Measurements from ENCODE around the gene KDM3B. TPM values are rescaled to one million over a fixed set of nuclear protein-coding genes. Genes with fewer than 3 reads are reported as not detected.
A peak's percentile ranks its signal among the peaks of the same experiment; 100 is the strongest.

The KDM3B gene
- total and polyA plus RNA-seq, 12 donors, result 23.2 to 68.4 (median 49.4) TPM

DNA sequence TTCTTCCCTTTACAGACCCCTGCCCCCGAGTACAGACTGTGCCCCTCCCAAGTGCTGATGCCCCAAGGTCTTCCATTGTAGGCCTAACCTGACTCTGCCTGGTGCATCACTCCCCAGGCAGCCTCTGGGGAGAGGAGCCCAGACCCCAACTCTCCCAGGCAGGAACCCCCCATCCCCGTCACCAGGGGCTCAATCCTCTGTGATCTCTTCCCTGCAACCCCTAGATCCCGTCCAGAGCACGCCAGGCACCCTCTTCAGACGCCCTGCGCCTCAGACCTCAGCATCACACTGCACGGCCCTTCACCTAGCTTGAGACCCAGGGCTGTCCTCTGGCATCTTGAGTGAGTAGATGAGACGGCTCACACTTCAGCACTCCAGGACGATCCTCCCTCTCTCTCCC lies 106.4 kb downstream of the KDM3B start:
- WGBS, 4 donors, result 71 to 87% (median 77%) methylated on average over 8 to 9 of the region's 9 CpGs
- Histone ChIP-seq H3K4me1 (replicated peaks in 1 of 2) (peaks cover 0 to 17% of the 10 kb centered on the region in 2 donors), H3K9me3 (replicated peaks in 1 of 3) (no peaks in the 10 kb centered on the region), H3K27ac (no peak overlapping the region), H3K27me3 (no peaks in the 10 kb centered on the region), H3K36me3 (replicated peaks in 1 of 2) (no peaks in the 10 kb centered on the region), H3K4me3 (no peak overlapping the region)
- no peak for TF ChIP-seq POLR2A (IDR thresholded peaks at IDR 0.05)
- no peak for DNase-seq
- intact Hi-C loops (cut with DNase I), result loop anchor here in 1 of 2 donors (5.0 kb wide), 2 partner anchors 43 to 83 kb away; partner anchors contain the start of gene ETF1

DNA sequence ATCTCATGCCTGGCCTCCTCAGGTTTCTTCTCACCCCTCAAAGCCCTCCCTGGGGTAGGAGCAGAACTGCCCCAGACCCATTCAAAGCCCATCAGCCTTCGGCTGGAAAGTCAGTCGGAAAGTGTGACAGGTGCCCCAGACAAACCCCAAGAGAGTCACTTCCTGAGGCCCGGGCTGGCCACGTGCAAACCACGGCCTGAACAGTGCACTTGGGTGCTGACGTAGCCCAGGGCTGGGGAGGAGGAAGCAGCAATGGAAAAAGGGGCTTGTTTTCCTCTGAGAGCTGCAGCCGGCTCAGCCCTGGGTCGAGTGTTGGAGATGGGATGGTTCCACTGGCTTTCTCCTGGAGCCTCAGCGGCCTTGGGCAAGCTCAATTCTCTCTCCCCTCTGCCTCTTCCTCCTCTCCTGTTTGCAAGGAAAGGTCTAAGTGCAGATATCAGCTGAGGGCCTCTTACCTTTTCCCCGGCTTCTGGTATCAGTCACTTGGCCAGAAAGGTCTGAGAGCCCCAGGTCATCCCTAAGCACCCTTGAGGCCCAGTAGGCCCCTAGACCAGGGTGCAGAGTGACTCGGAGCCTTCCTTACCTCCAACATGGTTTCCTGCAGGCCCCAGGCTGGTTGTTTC lies 106.9 kb downstream of the KDM3B start:
- no peaks in the 10 kb centered on the region for H3K36me3 ChIP-seq (replicated peaks in 1 of 2)
- TF ChIP-seq, protein P1, sequence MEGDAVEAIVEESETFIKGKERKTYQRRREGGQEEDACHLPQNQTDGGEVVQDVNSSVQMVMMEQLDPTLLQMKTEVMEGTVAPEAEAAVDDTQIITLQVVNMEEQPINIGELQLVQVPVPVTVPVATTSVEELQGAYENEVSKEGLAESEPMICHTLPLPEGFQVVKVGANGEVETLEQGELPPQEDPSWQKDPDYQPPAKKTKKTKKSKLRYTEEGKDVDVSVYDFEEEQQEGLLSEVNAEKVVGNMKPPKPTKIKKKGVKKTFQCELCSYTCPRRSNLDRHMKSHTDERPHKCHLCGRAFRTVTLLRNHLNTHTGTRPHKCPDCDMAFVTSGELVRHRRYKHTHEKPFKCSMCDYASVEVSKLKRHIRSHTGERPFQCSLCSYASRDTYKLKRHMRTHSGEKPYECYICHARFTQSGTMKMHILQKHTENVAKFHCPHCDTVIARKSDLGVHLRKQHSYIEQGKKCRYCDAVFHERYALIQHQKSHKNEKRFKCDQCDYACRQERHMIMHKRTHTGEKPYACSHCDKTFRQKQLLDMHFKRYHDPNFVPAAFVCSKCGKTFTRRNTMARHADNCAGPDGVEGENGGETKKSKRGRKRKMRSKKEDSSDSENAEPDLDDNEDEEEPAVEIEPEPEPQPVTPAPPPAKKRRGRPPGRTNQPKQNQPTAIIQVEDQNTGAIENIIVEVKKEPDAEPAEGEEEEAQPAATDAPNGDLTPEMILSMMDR (IDR thresholded peaks at IDR 0.05), result no peak
- TF ChIP-seq POLR2A (IDR thresholded peaks at IDR 0.05), result no peak
- H3K27me3 ChIP-seq, result no peaks in the 10 kb centered on the region
- 74 to 90% (median 80%) methylated on average over 6 to 11 of the region's 11 CpGs for WGBS, 4 donors
- H3K9me3 ChIP-seq (replicated peaks in 1 of 3), result no peaks in the 10 kb centered on the region
- no peak overlapping the region for H3K27ac ChIP-seq
- no peak overlapping the region for H3K4me3 ChIP-seq
- peaks cover 0 to 17% of the 10 kb centered on the region in 2 donors for H3K4me1 ChIP-seq (replicated peaks in 1 of 2)
- peak in 4 of 7 donors; percentile 39 to 57 (median 46) for DNase-seq
- intact Hi-C loops (cut with DNase I), result loop anchor here in 1 of 2 donors (5.0 kb wide), 2 partner anchors 43 to 83 kb away; partner anchors contain the start of gene ETF1

- TF ChIP-seq, protein P1 (IDR thresholded peaks at IDR 0.05), result no peak
- no peak for TF ChIP-seq POLR2A (IDR thresholded peaks at IDR 0.05)
- intact Hi-C loops (cut with DNase I), result no loop called here
These were observed 107.7 kb downstream of the KDM3B start for GRCh38 chr5:138460032-138460693.

DNA sequence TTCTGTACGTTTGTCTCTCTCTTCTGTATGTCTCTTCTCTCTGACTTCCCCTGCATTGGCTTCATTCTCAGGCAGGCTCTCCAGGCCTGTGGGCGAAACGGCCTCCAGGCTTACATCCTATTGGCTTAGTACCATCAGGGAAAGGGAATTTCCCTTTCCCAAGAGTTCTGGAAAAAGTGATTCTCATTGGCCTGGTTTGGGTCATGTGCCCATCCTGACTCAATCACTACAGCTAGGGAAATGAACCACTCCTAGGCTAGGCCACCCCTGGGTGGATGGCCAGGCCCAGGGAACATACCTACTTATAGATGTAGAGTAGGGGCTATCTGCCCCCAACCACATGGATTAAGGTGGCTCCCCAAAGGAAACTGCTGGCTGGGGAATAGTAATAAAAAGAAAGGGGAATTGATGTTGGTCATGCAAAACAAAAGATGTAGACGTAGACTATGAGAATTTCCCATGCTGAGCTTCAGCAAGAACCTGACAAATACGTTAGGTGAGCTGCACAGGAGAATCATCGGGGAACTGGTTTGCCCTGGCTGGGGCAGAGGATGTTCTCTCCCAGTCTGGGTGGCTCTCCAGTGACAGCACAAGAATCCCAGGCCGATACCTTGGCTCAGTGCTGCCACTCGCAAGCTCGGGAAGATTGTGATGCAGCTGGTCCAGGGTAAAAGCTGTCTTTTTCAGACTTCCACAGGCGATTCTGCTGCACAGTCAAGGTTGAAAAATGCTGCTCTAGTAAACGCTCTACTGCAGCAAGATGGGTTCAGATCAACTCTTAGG lies 109.0 kb downstream of the KDM3B start:
- DNase-seq, result peak in 5 of 7 donors; percentile 30 to 61 (median 59)
- WGBS, 4 donors, result 71 to 80% (median 78%) methylated on average over 10 to 11 of the region's 11 CpGs
- Histone ChIP-seq H3K9me3 (replicated peaks in 1 of 3) (no peaks in the 10 kb centered on the region), H3K4me1 (replicated peaks in 1 of 2) (peaks cover 4 to 17% of the 10 kb centered on the region in 2 donors), H3K36me3 (replicated peaks in 1 of 2) (no peaks in the 10 kb centered on the region), H3K27ac (peak overlapping the region in 1 of 5 donors; percentile 25), H3K27me3 (no peaks in the 10 kb centered on the region), H3K4me3 (no peak overlapping the region)
- intact Hi-C loops (cut with DNase I), result no loop called here
- no peak for TF ChIP-seq POLR2A (IDR thresholded peaks at IDR 0.05)
- TF ChIP-seq, protein P1 (IDR thresholded peaks at IDR 0.05), result no peak

More at GRCh38 chr5:138460032-138460693, 107.7 kb downstream of the KDM3B start:
- H3K27me3 ChIP-seq, result no peaks in the 10 kb centered on the region
- no peaks in the 10 kb centered on the region for H3K9me3 ChIP-seq (replicated peaks in 1 of 3)
- 84 to 94% (median 91%) methylated on average over 4 of the region's 4 CpGs for WGBS, 4 donors
- H3K27ac ChIP-seq, result no peak overlapping the region
- no peak overlapping the region for H3K4me3 ChIP-seq
- peaks cover 0 to 17% of the 10 kb centered on the region in 2 donors for H3K4me1 ChIP-seq (replicated peaks in 1 of 2)
- DNase-seq, result no peak
- no peaks in the 10 kb centered on the region for H3K36me3 ChIP-seq (replicated peaks in 1 of 2)

Data from adrenal gland (tissue), 12 donors.